ENCODE data around the gene PCDH1. TPM values are rescaled to one million over a fixed set of nuclear protein-coding genes. Genes with fewer than 3 reads are reported as not detected.

The PCDH1 gene
- polyA plus RNA-seq, 3 donors from 2014 or later: 19.0 to 26.7 (median 21.8) TPM

DNA sequence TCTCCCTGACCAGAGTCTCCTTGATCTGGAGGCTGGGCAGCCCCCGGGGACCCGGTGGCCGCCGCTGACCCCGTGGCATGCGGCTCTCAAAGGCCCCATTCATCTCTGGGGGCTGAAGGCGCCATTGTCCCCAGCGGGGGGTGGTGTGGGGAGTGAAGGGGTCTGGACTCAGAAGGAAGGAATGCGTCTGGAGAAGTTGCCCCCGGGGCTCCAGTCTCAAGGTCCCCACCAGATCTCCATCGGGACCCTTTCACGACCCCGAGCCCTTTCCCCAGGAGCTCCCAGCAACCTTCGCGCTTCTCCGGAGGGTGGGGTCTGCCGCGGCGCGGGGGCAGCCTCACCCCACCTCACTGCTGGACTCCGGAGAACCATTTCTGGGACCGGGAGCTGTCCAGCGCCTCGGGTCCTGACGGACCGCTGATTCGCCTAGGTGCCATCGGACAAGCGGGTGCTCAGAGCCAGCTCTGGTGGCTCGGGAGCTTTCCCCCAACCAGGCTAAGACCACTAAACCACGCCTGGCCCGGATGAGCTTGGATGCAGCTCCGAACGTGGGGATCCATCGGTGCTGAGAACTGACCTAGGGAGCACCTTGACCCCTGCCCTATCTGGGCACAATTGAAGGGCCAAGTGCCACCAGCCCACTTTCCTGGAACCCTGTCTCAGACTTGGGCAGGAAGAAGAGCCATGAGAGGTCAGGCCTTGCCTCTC, 5.1 kb upstream of the PCDH1 start:
- peaks cover 0 to 5% (median 0%) of the 10 kb centered on the region in 3 donors for H3K36me3 Mint-ChIP-seq
- no peak overlapping the region for H3K27ac Mint-ChIP-seq
- H3K27me3 Mint-ChIP-seq (ENCODE audit: low read depth in 3 of 3): peaks cover 6 to 33% (median 23%) of the 10 kb centered on the region in 3 donors
- no peaks in the 10 kb centered on the region for H3K9me3 Mint-ChIP-seq
- peak; percentile 14 to 24 (median 15) for DNase-seq
- H3K4me3 Mint-ChIP-seq: no peak overlapping the region
- H3K4me1 Mint-ChIP-seq: peaks cover 12 to 13% of the 10 kb centered on the region in 2 donors

DNA sequence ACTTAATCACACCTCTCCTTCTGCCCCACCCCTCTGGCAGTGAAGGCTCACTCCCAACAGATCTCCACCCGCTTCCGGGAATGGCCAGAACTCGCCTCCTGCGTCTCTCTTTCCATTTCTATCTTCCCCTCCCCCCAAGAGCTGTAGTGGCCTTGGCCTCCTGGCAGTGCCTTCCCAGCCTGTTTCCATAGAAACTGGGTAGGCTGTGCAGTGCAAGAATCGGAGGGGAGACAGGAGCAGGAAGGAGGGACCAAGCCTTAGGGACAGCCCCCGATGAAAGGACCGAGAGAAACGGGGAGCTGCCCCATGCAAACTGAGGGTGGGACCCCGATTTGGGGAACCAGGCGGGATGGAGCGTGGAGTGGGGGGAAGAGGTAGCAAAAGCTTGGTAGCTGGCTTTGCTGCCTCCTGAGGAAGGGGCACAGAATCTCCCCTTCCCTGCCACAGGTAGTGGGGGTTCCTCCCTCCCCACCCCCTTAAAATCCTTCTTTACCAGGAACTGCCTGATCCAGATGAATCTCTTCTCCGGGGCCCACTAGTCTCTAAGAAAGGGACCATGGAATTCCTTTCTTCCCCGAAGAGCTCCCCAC, 4.5 kb upstream of the PCDH1 start:
- peaks cover 0 to 5% (median 0%) of the 10 kb centered on the region in 3 donors for H3K36me3 Mint-ChIP-seq
- H3K9me3 Mint-ChIP-seq: no peaks in the 10 kb centered on the region
- no peak for DNase-seq
- peaks cover 12 to 14% of the 10 kb centered on the region in 2 donors for H3K4me1 Mint-ChIP-seq
- H3K4me3 Mint-ChIP-seq: no peak overlapping the region
- peaks cover 6 to 33% (median 23%) of the 10 kb centered on the region in 3 donors for H3K27me3 Mint-ChIP-seq (ENCODE audit: low read depth in 3 of 3)
- H3K27ac Mint-ChIP-seq: no peak overlapping the region

DNA sequence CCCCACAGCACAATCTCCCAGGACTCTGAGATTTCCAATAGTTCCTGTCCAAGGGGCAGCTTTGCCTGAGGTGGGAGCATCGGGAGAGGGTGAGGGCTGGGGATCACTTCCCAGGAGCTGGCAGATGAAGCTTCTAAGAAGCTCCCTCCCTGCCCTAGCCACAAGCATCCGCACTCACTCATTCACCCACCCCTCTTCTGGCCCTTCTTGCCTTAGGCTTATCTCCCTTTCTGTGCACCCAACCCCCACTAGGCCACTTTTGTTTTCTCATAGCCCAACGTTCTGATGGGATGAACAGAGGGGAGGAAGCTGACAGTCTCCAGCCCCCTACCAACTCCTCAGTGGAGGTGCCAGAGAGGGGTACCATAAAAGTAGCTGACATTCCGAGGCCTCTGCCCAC, 3.7 kb upstream of the PCDH1 start:
- peaks cover 8 to 37% (median 28%) of the 10 kb centered on the region in 3 donors for H3K27me3 Mint-ChIP-seq (ENCODE audit: low read depth in 3 of 3)
- H3K27ac Mint-ChIP-seq: no peak overlapping the region
- H3K4me1 Mint-ChIP-seq: peaks cover 19 to 22% of the 10 kb centered on the region in 2 donors
- no peaks in the 10 kb centered on the region for H3K9me3 Mint-ChIP-seq
- no peak for DNase-seq
- peaks cover 0 to 5% (median 0%) of the 10 kb centered on the region in 3 donors for H3K36me3 Mint-ChIP-seq
- no peak overlapping the region for H3K4me3 Mint-ChIP-seq

GRCh38 chr5:141880961-141881801, 3.0 kb upstream of the PCDH1 start:
- Mint-ChIP-seq H3K27ac (peak overlapping the region in 1 of 6 donors; percentile 28), H3K36me3 (peaks cover 0 to 5% (median 0%) of the 10 kb centered on the region in 3 donors), H3K4me1 (peaks cover 22 to 24% of the 10 kb centered on the region in 2 donors), H3K4me3 (no peak overlapping the region), H3K27me3 (ENCODE audit: low read depth in 3 of 3) (peaks cover 8 to 37% (median 24%) of the 10 kb centered on the region in 3 donors), H3K9me3 (no peaks in the 10 kb centered on the region)
- no peak for DNase-seq

GRCh38 chr5:141879941-141880738, 1.9 kb upstream of the PCDH1 start:
- peak overlapping the region in 4 of 6 donors; percentile 28 to 76 (median 48) for H3K27ac Mint-ChIP-seq
- H3K9me3 Mint-ChIP-seq: no peaks in the 10 kb centered on the region
- H3K36me3 Mint-ChIP-seq: peaks cover 0 to 4% (median 0%) of the 10 kb centered on the region in 3 donors
- DNase-seq: no peak
- peak overlapping the region in 2 of 5 donors; percentile 88 to 90 for H3K4me3 Mint-ChIP-seq
- H3K27me3 Mint-ChIP-seq (ENCODE audit: low read depth in 3 of 3): peaks cover 14 to 37% (median 25%) of the 10 kb centered on the region in 3 donors
- peaks cover 29 to 32% of the 10 kb centered on the region in 2 donors for H3K4me1 Mint-ChIP-seq

DNA sequence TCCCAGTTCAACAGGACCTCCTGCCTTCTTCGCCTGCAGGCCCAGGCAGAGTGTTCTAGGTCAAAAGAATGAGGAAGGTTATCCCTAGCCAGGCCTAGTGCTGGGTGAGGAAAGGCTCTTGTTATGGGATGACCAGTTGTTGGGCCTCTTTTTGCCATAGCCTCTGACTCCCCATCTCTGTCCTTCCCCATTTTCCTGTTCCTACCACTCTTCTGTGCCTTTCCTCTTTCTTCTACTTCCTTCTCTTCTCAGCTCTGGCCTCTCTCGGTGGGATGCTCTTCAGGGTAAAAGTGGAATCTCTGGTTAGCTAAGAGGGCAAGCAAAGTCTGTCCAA, 1.2 kb upstream of the PCDH1 start:
- H3K27me3 Mint-ChIP-seq (ENCODE audit: low read depth in 3 of 3): peaks cover 13 to 31% (median 24%) of the 10 kb centered on the region in 3 donors
- H3K27ac Mint-ChIP-seq: peak overlapping the region; percentile 9 to 76 (median 65)
- DNase-seq: no peak
- no peaks in the 10 kb centered on the region for H3K36me3 Mint-ChIP-seq
- peaks cover 37 to 39% of the 10 kb centered on the region in 2 donors for H3K4me1 Mint-ChIP-seq
- H3K9me3 Mint-ChIP-seq: no peaks in the 10 kb centered on the region
- peak overlapping the region; percentile 83 to 90 (median 85) for H3K4me3 Mint-ChIP-seq

- Mint-ChIP-seq H3K27ac (peak overlapping the region; percentile 9 to 76 (median 71)), H3K36me3 (no peaks in the 10 kb centered on the region), H3K27me3 (ENCODE audit: low read depth in 3 of 3) (peaks cover 15 to 26% (median 22%) of the 10 kb centered on the region in 3 donors), H3K4me3 (peak overlapping the region; percentile 83 to 90 (median 85)), H3K4me1 (peaks cover 38 to 43% of the 10 kb centered on the region in 2 donors), H3K9me3 (no peaks in the 10 kb centered on the region)
- DNase-seq: peak; percentile 88 to 89 (median 89)
Measured at GRCh38 chr5:141878711-141879425, 658 bp upstream of the PCDH1 start.

- Mint-ChIP-seq H3K36me3 (no peaks in the 10 kb centered on the region), H3K27me3 (ENCODE audit: low read depth in 3 of 3) (peaks cover 19 to 25% (median 22%) of the 10 kb centered on the region in 3 donors), H3K9me3 (no peaks in the 10 kb centered on the region), H3K4me1 (peaks cover 39 to 51% of the 10 kb centered on the region in 2 donors), H3K27ac (peak overlapping the region; percentile 24 to 87 (median 78)), H3K4me3 (peak overlapping the region; percentile 88 to 95 (median 90))
- DNase-seq: peak; percentile 18 to 34 (median 30)
Measured at GRCh38 chr5:141877356-141878185, 639 bp downstream of the PCDH1 start.

DNA sequence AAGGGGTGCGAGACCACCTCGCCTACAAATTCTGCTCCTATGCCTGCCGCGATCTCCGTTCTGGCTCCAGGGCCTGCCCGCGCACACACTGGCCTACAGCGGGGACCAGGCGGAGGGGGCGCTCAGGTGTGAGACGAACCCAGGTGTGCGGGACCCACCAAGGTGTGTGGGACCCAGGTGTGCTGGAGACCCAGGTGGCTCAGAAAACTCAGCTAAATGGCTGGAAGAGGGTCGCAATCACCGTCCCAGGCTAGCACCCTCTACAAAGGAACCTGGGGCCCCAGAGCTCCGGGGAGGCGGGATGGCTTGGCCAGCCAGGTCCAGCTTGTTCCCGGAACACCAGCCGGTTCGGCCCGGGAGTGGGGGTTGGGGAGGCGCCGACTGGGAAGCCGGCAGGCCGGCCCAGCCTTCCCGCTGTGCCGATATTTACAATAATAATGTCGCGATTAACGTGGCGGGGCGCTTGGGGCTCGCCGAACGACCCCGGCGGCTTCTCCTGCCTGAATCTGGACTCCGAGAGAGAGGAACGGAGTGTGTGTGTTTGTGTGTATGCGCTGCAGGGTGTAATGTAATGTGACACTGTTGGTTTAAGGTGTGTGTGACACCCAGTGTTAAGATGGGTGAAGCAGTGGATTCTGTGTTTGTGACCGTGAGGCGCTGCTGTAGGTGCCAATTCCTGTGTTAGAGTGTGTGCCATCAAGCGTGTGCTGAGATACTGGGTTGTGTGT, 1.4 kb downstream of the PCDH1 start:
- peak overlapping the region; percentile 88 to 95 (median 90) for H3K4me3 Mint-ChIP-seq
- H3K27ac Mint-ChIP-seq: peak overlapping the region; percentile 24 to 87 (median 78)
- H3K4me1 Mint-ChIP-seq: peaks cover 43 to 55% of the 10 kb centered on the region in 2 donors
- H3K36me3 Mint-ChIP-seq: no peaks in the 10 kb centered on the region
- DNase-seq: peak; percentile 45 to 52 (median 51)
- H3K9me3 Mint-ChIP-seq: no peaks in the 10 kb centered on the region
- H3K27me3 Mint-ChIP-seq (ENCODE audit: low read depth in 3 of 3): peaks cover 19 to 22% (median 20%) of the 10 kb centered on the region in 3 donors

DNA sequence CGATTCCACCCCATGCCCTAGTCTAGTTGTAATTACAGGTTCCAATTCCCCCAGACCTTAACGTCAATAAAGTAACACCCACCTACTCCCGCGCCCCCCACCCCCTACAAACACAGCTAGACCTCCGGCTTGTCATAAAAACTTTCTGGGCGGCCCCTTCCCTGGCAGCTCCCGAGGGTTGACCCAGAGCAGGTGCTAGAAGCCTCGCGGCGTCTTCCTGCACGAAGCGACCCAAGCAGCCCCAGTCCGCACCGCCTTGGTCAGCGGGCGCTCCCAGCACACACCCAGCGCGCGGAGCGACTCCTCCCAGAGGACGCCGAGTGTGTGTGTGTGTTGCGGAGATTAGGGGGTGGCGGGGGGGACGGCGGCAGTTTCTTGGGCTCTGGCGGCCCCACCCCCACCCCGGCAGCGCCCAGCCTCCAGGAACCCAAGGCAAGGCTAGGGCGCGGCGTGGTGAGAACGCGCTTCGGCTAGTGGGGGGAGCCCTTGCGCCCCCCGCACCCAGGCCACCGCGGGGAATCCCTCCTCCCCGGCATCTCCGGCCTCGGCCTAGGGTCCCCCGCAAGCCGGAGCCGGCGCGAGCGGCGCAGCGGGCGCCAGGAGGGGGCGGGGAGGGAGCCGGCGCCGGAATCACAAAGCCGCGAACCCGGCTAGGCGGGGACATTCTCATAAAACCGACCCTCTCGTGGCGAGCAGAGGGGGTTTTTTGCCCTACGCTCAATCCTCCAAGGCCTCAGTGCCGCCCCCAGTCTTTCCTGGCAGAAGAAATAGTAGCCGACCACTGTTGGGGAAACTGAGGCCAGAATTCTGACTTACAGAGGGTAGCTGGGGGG, 2.2 kb downstream of the PCDH1 start:
- peak overlapping the region in 4 of 6 donors; percentile 2 to 78 (median 54) for H3K27ac Mint-ChIP-seq
- H3K27me3 Mint-ChIP-seq (ENCODE audit: low read depth in 3 of 3): peaks cover 17 to 22% (median 19%) of the 10 kb centered on the region in 3 donors
- peak overlapping the region; percentile 88 to 95 (median 90) for H3K4me3 Mint-ChIP-seq
- DNase-seq: peak; percentile 34 to 45 (median 42)
- H3K9me3 Mint-ChIP-seq: no peaks in the 10 kb centered on the region
- no peaks in the 10 kb centered on the region for H3K36me3 Mint-ChIP-seq
- H3K4me1 Mint-ChIP-seq: peaks cover 48 to 55% of the 10 kb centered on the region in 2 donors

Measured in immature natural killer cell (primary cell).